ENCODE results near the gene GRIP1. TPM values are rescaled to one million over a fixed set of nuclear protein-coding genes. Genes with fewer than 3 reads are reported as not detected.

Gene GRIP1
- total and polyA plus RNA-seq, 2 of the 4 experiments (the other 2 are of a cell fraction), result under 0.01 to 0.07 TPM

DNA sequence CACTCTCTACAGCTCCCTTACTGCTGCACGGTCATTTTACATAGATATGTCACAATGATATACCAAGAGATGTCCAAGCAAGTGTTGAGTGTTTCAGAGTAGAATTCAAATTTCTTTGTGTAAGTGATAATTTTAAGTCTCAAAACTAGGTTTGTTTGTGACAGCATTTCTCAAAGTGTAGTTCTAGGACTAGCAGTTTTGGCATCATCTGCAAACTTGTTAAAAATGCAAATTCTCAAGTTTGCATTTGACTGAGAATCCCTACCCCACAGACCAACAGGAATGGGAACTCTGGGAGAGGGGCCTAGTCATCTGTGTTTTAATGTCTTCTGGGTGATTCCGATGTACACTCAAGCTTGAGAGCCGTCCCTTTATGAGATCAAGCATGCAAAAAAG is 279.0 kb downstream of the GRIP1 start:
- Histone ChIP-seq H3K79me1 (ENCODE audit: low read depth in 1 of 2, low read length in 2 of 2) (no peaks in the 10 kb centered on the region), H3K9me3 (ENCODE audit: control insufficient read depth, insufficient read depth, low read length) (no peaks in the 10 kb centered on the region), H2BK5ac (ENCODE audit: low read depth, low read length, poor library complexity, severe bottlenecking) (no peak overlapping the region), H3K9ac (ENCODE audit: low read depth, low read length) (no peak overlapping the region), H2BK120ac (ENCODE audit: low read depth, low read length) (no peak overlapping the region), H2BK20ac (ENCODE audit: low read depth, low read length) (no peak overlapping the region), H2AFZ (replicated peaks; ENCODE audit: low read length, poor library complexity) (no peak overlapping the region), H3K36me3 (ENCODE audit: control insufficient read depth, insufficient read depth, low read length) (no peaks in the 10 kb centered on the region), H3K14ac (replicated peaks; ENCODE audit: low read depth, low read length) (no peak overlapping the region), H2AK9ac (replicated peaks; ENCODE audit: low read depth, low read length, poor library complexity) (no peak overlapping the region), H3K18ac (ENCODE audit: low read depth, low read length) (no peak overlapping the region), H3K27ac (ENCODE audit: insufficient read depth, low read length) (no peak overlapping the region), H4K91ac (ENCODE audit: insufficient read depth, low read depth, low read length) (no peak overlapping the region), H3K4ac (ENCODE audit: low read depth, low read length) (no peak overlapping the region), H2BK15ac (ENCODE audit: low read depth, low read length) (no peak overlapping the region), H4K20me1 (ENCODE audit: insufficient read depth, low read length) (no peaks in the 10 kb centered on the region), H4K5ac (ENCODE audit: low read depth, low read length) (no peak overlapping the region), H3K23ac (ENCODE audit: low read depth, low read length) (no peak overlapping the region), H3K27me3 (ENCODE audit: control insufficient read depth, insufficient read depth, low read length) (no peaks in the 10 kb centered on the region), H3K4me3 (ENCODE audit: insufficient read depth, low read depth, low read length) (no peak overlapping the region), H3K4me2 (ENCODE audit: low read depth, low read length) (no peak overlapping the region), H3K9me1 (ENCODE audit: insufficient read depth, low read length) (peaks cover 6% of the 10 kb centered on the region), H3K4me1 (ENCODE audit: control insufficient read depth, insufficient read depth, low read length) (peaks cover 5% of the 10 kb centered on the region; the same call in 1 of the 2 replicates), H3K56ac (ENCODE audit: extremely low read depth, insufficient read depth, low read length) (no peak overlapping the region), H2AK5ac (ENCODE audit: low read depth, low read length) (no peak overlapping the region), H4K8ac (ENCODE audit: low read depth in 2 of 2, low read length in 2 of 2) (no peak overlapping the region)
- dilution Hi-C loops (cut with HindIII; ENCODE audit: low sequenced_read_pairs, unreplicated experiment) (no loop called here), intact Hi-C loops (cut with micrococcal nuclease) (no loop called here), in situ Hi-C loops (cut with MboI; ENCODE audit: low sequenced_read_pairs) (loop anchor here (10.0 to 25.0 kb wide), 3 partner anchors 125 to 1113 kb away; partner anchors contain the start of genes MSRB3 and TMBIM4)
- ChIA-PET CTCF (interaction anchor here (1.3 kb wide), 1 partner anchor 9 kb away, joined by 5 read pairs; no protein-coding TSS in a partner anchor), POLR2A (ENCODE audit: unreplicated experiment) (no interaction called here)
- TF ChIP-seq, protein P1, sequence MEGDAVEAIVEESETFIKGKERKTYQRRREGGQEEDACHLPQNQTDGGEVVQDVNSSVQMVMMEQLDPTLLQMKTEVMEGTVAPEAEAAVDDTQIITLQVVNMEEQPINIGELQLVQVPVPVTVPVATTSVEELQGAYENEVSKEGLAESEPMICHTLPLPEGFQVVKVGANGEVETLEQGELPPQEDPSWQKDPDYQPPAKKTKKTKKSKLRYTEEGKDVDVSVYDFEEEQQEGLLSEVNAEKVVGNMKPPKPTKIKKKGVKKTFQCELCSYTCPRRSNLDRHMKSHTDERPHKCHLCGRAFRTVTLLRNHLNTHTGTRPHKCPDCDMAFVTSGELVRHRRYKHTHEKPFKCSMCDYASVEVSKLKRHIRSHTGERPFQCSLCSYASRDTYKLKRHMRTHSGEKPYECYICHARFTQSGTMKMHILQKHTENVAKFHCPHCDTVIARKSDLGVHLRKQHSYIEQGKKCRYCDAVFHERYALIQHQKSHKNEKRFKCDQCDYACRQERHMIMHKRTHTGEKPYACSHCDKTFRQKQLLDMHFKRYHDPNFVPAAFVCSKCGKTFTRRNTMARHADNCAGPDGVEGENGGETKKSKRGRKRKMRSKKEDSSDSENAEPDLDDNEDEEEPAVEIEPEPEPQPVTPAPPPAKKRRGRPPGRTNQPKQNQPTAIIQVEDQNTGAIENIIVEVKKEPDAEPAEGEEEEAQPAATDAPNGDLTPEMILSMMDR (conservative IDR thresholded peaks at IDR 0.05; ENCODE audit: low read depth, low read length), result no peak
- TF ChIP-seq SMC3 (IDR thresholded peaks at IDR 0.05; ENCODE audit: low read depth, low read length) (no peak), POLR2A (IDR thresholded peaks at IDR 0.05; ENCODE audit: low read depth, low read length) (no peak), MXI1 (IDR thresholded peaks at IDR 0.05; ENCODE audit: borderline replicate concordance, low read depth, low read length) (no peak)
- TF ChIP-seq, protein P2, sequence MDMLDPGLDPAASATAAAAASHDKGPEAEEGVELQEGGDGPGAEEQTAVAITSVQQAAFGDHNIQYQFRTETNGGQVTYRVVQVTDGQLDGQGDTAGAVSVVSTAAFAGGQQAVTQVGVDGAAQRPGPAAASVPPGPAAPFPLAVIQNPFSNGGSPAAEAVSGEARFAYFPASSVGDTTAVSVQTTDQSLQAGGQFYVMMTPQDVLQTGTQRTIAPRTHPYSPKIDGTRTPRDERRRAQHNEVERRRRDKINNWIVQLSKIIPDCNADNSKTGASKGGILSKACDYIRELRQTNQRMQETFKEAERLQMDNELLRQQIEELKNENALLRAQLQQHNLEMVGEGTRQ (IDR thresholded peaks at IDR 0.05; ENCODE audit: low read depth, low read length), result no peak
- no CpG with 5 or more reads among the region's 3 CpGs for WGBS, 2 experiments (ENCODE audit: extremely low coverage in 2 of 2, insufficient read length in 1 of 2)
- BruUV-seq (replicated peaks), result no TSS peak
- ATAC-seq (ENCODE audit: low read depth) (no peak), DNase-seq (no peak)
